GM19463 (cell line): Measurements from ENCODE around the gene EXOSC3.

Experiments
- ATAC-seq: cut with Tn5 transposase; IDR thresholded peaks from one replicate; pipeline ENCODE4 v1.9.1; 2021; ENCODE audit warnings: mild to moderate bottlenecking, moderate library complexity; ENCODE audit not compliant: unreplicated experiment

Gene EXOSC3

GRCh38 chr9:37739222-37739621, 45.6 kb downstream of the EXOSC3 start:
- no peak for ATAC-seq

GRCh38 chr9:37732952-37733351, 51.9 kb downstream of the EXOSC3 start:
- ATAC-seq, result no peak

GRCh38 chr9:37732086-37732741, 52.6 kb downstream of the EXOSC3 start:
- no peak for ATAC-seq

- no peak for ATAC-seq
Measured at GRCh38 chr9:37730839-37731238, 54.0 kb downstream of the EXOSC3 start.

- no peak for ATAC-seq
Measured at GRCh38 chr9:37730256-37730655, 54.6 kb downstream of the EXOSC3 start.
